HL-60 (cell line): ENCODE results near the gene MAP3K5.

Experiments used
- DNase-seq, 2 experiments: peaks; one replicate each; pipeline ENCODE4 v3.0.0-alpha.2; 2010 to 2020; ENCODE audit warnings: low read depth in 1 of 2, low spot score in 1 of 2
- H3K27ac ChIP-seq: fragments of 250-450 bp; sonication (Bioruptor Pico); replicated peaks from 2 replicates; pipeline ENCODE4 v1.5.1; 2020; ENCODE audit warnings: mild to moderate bottlenecking, moderate library complexity
- H3K27me3 ChIP-seq: fragments of 250-450 bp; sonication (Bioruptor Pico); 2 replicates; pipeline ENCODE4 v1.5.1; 2021; ENCODE audit warnings: mild to moderate bottlenecking, moderate library complexity; ENCODE audit not compliant: insufficient read depth, poor library complexity, severe bottlenecking
- H3K4me3 ChIP-seq: replicated peaks from 2 replicates; pipeline ENCODE4 v1.5.1; 2011; ENCODE audit warnings: mild to moderate bottlenecking, control low read depth, low read length; ENCODE audit not compliant: insufficient read depth
- GABPA ChIP-seq: IDR thresholded peaks from 2 replicates; pipeline ENCODE4 v1.6.1; 2012; ENCODE audit warnings: low read depth
- POLR2AphosphoS5 ChIP-seq: IDR thresholded peaks from 2 replicates; pipeline ENCODE4 v1.6.1; 2012; ENCODE audit warnings: low read depth
- SPI1 ChIP-seq: IDR thresholded peaks from 2 replicates; pipeline ENCODE4 v1.6.1; 2012; ENCODE audit warnings: low read depth, mild to moderate bottlenecking, borderline replicate concordance
- TF ChIP-seq, protein P1 (sequence below): IDR thresholded peaks from one replicate; pipeline ENCODE4 v1.5.1; 2011; ENCODE audit warnings: low read length, control low read depth, inconsistent platforms; ENCODE audit not compliant: insufficient read depth
- TF ChIP-seq, protein P2 (sequence below): IDR thresholded peaks from 2 replicates; pipeline ENCODE4 v1.6.1; 2012; ENCODE audit warnings: low read depth; ENCODE audit not compliant: insufficient replicate concordance

Gene MAP3K5

DNA sequence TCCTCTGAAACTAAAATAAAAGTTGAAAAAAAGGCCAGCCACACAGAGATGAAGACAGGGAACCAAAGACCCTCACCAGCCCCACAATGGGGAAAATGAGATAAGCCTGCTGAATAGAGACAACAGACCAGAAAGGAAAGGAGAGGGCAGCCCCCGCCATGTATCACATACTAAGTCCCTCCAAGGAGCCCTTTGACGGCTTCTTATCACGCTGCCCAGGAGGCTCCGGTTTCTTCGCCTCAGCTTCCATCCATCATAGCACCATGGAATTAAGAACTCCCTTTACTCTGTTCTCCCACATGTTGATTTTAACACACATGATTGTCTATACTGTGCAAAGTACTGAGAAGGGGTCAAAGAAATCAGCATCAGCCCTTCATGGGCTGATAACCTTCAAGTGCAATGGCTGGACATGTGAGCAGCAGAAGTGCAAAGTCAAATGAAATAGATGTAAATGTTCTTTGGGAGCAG is 54.9 kb downstream of the MAP3K5 start:
- Histone ChIP-seq H3K27ac (no peak overlapping the region), H3K4me3 (no peak overlapping the region), H3K27me3 (no peaks in the 10 kb centered on the region)
- TF ChIP-seq, protein P1, sequence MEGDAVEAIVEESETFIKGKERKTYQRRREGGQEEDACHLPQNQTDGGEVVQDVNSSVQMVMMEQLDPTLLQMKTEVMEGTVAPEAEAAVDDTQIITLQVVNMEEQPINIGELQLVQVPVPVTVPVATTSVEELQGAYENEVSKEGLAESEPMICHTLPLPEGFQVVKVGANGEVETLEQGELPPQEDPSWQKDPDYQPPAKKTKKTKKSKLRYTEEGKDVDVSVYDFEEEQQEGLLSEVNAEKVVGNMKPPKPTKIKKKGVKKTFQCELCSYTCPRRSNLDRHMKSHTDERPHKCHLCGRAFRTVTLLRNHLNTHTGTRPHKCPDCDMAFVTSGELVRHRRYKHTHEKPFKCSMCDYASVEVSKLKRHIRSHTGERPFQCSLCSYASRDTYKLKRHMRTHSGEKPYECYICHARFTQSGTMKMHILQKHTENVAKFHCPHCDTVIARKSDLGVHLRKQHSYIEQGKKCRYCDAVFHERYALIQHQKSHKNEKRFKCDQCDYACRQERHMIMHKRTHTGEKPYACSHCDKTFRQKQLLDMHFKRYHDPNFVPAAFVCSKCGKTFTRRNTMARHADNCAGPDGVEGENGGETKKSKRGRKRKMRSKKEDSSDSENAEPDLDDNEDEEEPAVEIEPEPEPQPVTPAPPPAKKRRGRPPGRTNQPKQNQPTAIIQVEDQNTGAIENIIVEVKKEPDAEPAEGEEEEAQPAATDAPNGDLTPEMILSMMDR, result no peak
- TF ChIP-seq, protein P2, sequence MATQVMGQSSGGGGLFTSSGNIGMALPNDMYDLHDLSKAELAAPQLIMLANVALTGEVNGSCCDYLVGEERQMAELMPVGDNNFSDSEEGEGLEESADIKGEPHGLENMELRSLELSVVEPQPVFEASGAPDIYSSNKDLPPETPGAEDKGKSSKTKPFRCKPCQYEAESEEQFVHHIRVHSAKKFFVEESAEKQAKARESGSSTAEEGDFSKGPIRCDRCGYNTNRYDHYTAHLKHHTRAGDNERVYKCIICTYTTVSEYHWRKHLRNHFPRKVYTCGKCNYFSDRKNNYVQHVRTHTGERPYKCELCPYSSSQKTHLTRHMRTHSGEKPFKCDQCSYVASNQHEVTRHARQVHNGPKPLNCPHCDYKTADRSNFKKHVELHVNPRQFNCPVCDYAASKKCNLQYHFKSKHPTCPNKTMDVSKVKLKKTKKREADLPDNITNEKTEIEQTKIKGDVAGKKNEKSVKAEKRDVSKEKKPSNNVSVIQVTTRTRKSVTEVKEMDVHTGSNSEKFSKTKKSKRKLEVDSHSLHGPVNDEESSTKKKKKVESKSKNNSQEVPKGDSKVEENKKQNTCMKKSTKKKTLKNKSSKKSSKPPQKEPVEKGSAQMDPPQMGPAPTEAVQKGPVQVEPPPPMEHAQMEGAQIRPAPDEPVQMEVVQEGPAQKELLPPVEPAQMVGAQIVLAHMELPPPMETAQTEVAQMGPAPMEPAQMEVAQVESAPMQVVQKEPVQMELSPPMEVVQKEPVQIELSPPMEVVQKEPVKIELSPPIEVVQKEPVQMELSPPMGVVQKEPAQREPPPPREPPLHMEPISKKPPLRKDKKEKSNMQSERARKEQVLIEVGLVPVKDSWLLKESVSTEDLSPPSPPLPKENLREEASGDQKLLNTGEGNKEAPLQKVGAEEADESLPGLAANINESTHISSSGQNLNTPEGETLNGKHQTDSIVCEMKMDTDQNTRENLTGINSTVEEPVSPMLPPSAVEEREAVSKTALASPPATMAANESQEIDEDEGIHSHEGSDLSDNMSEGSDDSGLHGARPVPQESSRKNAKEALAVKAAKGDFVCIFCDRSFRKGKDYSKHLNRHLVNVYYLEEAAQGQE, result no peak
- TF ChIP-seq SPI1, result no peak
- TF ChIP-seq GABPA, result no peak
- TF ChIP-seq POLR2AphosphoS5, result no peak
- no peak for DNase-seq

DNA sequence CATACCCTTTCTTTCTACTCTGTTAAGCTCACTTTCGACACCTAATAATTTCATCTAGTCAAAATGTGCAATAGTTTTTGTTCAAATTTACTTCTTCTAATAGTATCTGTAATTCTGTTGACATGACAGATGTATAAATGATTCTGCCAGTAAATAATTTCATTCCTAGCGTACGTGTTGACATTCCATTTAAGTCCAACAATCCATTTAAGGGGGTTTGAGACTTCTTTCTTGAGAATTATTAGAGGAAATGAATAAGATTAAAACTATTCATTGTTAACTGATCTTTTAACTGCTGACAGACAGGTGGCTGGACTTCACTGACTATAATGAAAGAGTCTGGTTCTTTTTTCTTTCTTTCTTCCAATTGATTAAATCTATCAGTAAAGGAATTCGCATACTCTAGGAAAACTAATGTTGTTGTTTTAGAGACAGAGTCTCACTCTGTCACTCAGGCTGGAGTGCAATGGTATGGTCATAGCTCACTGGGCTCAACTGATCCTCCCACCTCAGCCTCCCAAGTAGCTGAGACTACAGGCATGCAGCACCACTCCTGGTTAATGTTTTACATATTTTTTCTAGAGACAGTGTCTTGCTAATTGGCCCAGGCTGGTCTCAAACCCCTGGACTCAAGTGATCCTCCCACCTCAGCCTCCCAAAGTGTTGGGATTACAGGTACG is 55.9 kb downstream of the MAP3K5 start:
- no peak overlapping the region for H3K27ac ChIP-seq
- no peak for DNase-seq
- H3K4me3 ChIP-seq, result no peak overlapping the region
- H3K27me3 ChIP-seq, result no peaks in the 10 kb centered on the region
- TF ChIP-seq, protein P2, result no peak
- TF ChIP-seq SPI1 (no peak), GABPA (no peak), POLR2AphosphoS5 (no peak)
- TF ChIP-seq, protein P1, result no peak

DNA sequence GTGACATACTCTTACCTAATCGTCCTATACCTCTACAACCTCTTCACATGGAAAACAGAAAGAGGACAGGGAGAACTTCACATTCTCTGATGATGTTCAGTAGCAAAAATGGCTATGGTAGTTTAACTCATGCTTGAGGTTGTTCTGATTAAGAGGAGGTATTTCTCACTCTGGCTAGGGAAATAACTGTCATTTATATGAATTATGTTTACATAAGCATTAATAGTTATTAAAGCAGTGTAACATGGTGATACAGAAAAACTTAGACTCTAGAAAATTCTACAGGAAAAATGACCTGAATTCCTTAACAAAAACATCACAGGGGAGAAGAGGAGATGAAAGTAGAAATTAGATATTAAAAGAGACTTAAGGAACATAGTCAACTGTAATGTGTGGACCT is 57.3 kb downstream of the MAP3K5 start:
- Histone ChIP-seq H3K4me3 (no peak overlapping the region), H3K27me3 (no peaks in the 10 kb centered on the region), H3K27ac (no peak overlapping the region)
- DNase-seq, result no peak
- TF ChIP-seq POLR2AphosphoS5, result no peak
- TF ChIP-seq, protein P1, result no peak

DNA sequence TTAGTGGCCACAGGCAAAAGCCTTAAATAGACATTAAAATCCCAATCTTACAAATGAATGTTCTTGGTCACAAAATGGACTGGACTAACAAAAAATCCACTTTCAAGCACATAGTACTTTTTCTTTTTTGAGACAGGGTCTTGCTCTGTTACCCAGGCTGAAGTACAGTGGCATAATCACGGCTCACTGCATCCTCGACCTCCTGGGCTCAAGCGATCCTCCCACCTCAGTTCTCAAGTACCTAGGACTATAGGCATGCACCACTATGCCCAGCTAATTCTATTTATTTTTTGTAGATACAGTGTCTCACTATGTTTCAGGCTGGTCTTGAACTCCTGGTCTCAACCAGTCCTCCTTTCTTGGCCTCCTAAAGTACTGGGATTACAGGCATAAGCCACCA is 59.4 kb downstream of the MAP3K5 start:
- Histone ChIP-seq H3K4me3 (no peak overlapping the region), H3K27me3 (no peaks in the 10 kb centered on the region), H3K27ac (no peak overlapping the region)
- DNase-seq, result no peak
- no peak for TF ChIP-seq GABPA
- TF ChIP-seq, protein P2, result no peak
- TF ChIP-seq POLR2AphosphoS5, result no peak
- TF ChIP-seq SPI1, result no peak
- TF ChIP-seq, protein P1, result no peak
